K562 (cell line): ENCODE measurements around the gene CSTPP1.

ENCODE experiments used
- HMGXB4 ChIP-seq: sonication (generic); formaldehyde crosslinking; IDR thresholded peaks from 2 replicates; pipeline ENCODE4 v1.8.1; 2023; ENCODE audit warnings: mild to moderate bottlenecking, missing genetic modification reagents
- POLR2AphosphoS5 ChIP-seq: IDR thresholded peaks from 2 replicates; pipeline ENCODE4 v1.6.1; 2011; ENCODE audit warnings: mild to moderate bottlenecking, low read depth, low read length, moderate library complexity; ENCODE audit not compliant: control insufficient read depth, insufficient read depth

GRCh38 chr11:47099918-47100315 lies 163.4 kb downstream of the CSTPP1 start:
- TF ChIP-seq POLR2AphosphoS5 = no peak
- TF ChIP-seq HMGXB4 (CRISPR knock-in tag) = no peak
